HCEC 1CT (cell line): ENCODE results near the gene TTLL3.

ENCODE experiments used
- DNase-seq: peaks from one replicate; pipeline ENCODE4 v3.0.0-alpha.2; 2017

Gene TTLL3

DNA sequence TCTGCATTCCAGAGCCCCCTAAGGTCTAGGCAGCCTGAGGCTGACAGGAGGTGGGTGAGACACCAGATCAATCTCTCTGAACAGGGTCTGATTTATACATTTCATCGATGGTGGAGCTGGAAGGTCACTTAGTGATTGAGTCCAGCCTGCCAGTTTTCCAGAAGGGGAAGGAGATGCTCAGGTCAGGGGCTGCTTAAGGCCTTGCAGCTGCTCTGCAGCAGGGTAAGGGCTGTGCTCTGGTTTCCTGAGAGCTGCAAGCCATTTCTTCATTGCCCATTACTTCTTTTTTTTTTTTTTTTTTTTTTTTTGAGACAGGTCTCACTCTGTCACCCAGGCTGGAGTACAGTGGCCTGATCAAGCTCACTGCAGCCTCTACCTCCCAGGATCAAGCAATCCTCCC is 28.5 kb upstream of the TTLL3 start:
- no peak for DNase-seq

DNA sequence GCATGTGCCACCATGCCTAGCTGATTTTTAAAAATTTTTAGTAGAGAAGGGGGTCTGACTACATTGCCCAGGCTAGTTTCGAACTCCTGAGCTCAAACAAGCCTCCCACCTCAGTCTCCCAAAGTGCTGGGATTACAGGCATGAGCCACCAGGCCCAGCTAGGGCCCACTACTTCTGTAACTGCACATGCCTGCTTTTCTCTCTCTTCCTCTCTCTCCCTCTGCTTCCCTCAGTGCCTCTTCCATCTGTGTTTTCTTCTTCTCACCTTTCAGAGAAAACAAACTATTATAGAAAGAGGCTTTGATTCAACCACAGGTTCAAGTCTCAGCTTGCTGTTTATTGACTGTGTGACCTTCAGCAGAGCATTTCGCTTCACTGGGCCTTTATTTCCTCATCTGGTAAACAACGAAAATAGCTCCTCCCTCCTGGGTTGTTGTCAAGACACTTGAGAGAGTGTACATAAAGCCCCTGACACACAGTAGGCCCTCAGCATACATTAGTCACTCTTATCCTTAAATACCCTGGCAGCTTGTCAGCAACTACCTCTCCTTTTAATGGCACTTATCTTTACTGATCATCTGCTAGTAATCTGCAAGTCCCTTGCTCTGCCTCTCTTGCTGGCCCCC is 28.0 kb upstream of the TTLL3 start:
- no peak for DNase-seq

- no peak for DNase-seq
Observed at GRCh38 chr3:9782770-9783169, 27.3 kb upstream of the TTLL3 start.

- DNase-seq: no peak
Observed at GRCh38 chr3:9783954-9784353, 26.1 kb upstream of the TTLL3 start.

DNA sequence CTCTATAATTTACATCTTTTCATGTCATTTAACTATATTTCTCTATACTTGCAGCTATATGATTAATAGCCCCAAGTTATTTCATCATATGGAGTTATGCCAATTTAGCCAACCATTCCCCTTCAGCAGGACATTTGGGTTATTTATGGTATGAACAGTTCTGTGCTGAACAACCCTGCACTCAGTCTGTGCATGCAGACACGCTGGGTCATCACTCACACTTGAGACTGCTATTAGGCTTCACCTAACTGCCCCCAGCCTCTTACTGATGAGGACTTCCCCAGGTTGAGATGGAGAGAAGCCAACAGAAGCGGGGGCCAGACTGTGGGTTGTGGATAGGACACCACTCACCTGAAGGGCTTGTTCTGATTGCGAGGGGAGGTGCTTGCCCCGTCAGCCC is 25.1 kb upstream of the TTLL3 start:
- DNase-seq: no peak

- DNase-seq: no peak
Observed at GRCh38 chr3:9785602-9786001, 24.5 kb upstream of the TTLL3 start.

DNA sequence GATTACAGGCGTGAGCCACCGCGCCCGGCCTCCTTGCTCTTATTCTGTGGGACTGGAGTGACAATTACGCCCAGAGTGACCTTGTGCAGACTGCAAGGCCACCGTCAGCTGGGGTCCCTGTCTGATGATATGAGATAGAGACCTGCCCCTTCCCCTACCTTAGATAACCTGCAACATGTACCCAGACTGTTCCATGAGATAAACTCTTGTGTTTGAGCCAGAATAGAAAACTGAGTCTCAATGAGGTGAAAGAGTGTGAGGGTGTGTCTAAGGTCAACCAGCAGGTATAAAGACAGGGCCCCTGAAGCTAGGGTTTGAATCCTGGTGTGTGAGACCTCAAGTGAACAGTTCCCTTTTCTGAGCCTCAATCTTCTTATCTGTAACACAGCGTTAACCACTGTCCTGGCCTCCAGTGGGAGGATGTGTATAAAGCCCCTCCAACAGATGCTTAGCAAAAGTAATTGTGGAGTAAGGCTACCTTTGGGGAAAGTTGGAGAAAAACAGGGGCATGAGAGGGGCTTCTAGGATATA is 23.8 kb upstream of the TTLL3 start:
- DNase-seq: no peak

DNA sequence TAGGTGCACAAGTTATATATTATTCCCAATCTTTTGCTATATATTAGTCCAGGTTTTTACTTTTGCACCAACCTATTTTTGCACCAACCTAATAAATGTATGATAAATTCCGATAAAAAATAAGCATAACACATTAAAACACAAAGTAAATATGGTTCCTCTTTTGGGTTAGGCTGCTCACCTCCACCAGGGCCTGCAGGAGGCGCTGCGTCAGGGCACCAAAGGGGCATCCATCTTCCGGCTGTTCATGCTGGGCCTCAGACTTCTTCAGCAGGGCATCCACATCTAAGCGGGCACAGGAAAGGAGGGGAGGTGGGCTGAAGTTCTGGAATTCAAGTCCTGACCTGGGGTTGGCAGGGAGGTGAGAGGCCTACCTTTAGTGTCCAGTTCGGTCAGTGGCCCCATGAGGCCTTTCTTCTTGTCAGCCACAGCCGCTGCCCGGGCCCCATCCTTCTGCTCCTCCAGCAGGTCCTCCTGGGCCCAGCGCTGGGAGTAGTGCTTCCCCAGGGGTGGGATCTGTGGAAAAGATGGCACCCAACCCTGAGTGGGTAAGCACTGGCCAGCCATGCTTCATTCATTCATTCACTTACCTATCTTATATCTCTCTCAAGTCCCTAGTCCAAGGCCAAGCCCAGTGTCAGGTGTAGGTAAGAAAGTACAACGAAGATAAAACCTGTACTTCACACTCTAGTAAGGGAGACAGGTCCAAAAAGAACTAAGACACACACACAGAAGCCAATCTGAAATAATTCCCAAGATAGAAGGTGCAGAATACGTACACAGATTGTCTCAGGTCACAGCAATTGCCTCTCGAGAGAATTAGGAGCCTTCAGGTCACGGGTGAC is 23.0 kb upstream of the TTLL3 start:
- DNase-seq: no peak

DNA sequence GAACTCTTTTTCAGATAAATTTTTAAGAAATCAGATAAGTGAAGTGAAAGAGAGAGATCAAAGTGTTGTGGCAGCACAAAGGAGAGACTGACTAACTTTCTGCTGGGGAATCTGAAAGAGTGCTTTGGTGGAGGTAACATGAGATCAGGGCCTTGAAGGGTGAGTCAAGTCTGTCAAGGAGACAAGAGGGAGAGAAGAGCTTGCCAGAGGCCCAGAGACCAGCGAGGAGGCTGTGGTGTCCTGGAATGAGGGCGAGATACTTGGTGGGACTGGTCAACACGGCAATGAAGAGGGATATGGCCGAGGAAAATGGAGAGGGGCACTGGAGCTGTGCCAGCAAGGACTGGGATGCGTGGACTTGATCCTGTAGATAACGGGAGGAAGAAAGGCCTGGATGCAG is 22.3 kb upstream of the TTLL3 start:
- DNase-seq: no peak

- no peak for DNase-seq
Observed at GRCh38 chr3:9791127-9791526, 18.9 kb upstream of the TTLL3 start.

DNA sequence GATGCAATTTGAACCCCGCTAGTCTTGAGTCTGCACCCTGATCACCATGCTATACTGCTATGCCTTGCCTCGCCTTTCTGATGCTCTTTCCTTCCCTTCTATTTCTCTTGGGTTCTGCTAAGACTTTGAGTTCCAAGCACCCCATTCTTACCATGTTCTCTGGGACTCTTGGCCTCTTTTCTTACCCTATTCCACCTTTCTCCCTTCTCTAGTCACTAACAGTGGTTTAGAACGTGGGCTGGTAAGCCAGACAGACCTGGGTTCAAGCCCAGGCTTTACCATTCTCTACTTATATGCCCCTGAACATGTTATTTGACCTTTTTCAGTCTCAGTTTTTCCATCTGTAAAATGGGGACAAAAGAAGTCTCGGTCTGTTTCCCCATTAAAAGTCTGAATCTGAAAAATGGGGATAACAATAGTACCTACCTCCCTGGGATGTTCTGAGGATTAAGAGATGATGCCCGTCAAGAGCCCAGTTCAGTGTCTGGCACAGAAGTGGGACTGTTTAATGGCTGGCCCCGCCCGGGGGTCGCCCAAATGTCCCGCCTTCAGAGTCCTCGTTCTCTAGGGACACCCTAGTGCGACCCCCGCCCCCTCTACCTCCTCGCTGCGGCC is 18.2 kb upstream of the TTLL3 start:
- no peak for DNase-seq

DNA sequence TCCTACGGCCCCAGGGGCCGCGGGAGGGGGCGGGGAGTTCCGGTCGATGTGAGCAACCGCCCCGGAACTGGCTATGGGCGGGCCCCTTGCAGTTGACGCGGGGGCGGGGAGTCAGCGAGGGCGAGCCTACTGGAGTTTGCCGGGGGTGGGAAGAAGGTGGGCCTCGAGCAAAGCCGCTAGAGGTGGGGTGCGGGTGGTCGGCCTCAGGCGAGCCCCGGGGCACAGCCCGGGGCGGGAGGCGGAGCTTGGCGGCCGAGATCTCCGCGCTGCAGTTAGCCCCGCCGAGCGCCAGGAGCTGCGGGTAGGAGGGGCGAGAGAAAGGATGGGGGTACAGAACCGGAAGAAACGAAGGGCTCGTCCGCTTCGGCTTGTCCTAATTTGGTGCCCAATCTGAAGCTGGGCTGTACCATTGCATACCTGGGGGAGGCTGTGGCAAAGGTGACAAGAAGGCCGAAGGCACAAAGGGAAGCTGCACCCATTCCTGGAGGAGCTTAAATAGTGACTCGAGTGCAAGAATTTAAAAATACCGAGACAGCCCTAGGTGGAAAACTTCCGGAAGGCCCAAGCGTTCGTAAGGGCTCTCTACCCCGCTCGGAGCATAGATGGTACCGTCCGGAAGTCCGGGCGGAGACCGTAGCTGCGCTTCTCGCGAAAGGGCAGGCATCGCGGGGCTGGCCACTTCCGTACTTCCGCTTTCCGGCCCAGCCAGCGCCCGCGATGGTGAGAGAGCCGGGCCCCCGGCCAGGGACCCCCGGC is 17.5 kb upstream of the TTLL3 start, which contains the start of the genes ARPC4 and TADA3:
Gene ARPC4 (plus strand): TSS at position 678 of the 756 bp plus-strand sequence. CDS start 40 bp downstream, at position 718.
Gene TADA3 (minus strand): TSS at position 69 of the 756 bp plus-strand sequence. CDS start 1,007 bp downstream, outside the sequence.
- DNase-seq: peak; percentile 97

GRCh38 chr3:9793161-9793781 is 16.8 kb upstream of the TTLL3 start:
- peak; percentile 30 for DNase-seq

- no peak for DNase-seq
Observed at GRCh38 chr3:9794400-9794799, 15.7 kb upstream of the TTLL3 start.

- no peak for DNase-seq
Observed at GRCh38 chr3:9795207-9795606, 14.9 kb upstream of the TTLL3 start.

- DNase-seq: no peak
Observed at GRCh38 chr3:9797196-9797945, 12.7 kb upstream of the TTLL3 start.

GRCh38 chr3:9800529-9800928 is 9.5 kb upstream of the TTLL3 start:
- no peak for DNase-seq

- no peak for DNase-seq
Observed at GRCh38 chr3:9803494-9803893, 6.6 kb upstream of the TTLL3 start.

DNA sequence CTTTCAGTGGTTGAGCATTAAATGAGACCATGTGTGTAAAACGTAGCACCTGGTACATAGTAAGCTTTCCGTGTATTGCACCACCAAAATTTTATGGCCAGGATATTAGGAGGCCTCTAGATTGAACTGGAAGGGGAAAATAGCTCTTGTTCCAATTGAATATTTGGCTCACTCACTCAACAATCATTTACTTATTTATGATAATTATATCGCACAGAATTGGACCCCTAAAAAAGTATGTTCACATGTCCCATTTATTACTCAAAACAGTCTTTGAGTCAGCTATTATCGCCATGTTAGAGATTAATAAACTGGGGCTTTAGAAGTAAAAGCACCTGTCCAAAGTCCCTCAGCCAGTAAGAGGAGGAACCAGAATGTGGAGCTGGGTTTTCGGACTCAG is 5.1 kb upstream of the TTLL3 start:
- DNase-seq: no peak

DNA sequence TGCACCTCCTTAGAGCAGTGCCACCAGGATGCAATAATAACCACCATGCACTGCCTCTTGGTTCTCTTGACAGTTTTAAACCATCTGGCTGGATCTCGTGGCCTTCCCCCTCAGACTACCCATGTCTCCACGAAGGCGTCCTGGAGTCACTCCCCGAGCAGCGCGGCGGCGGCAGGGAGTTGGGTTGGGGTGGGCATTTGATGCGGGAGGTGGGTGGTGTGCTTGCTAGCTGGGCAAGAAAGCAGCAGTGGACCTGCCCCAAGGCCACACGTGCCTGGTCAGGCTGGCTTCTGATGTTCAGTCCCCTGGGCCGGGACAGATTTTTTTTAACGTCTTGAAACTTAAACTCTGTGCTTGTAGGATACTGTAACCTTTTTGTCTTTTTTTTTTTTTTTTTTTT is 3.9 kb upstream of the TTLL3 start:
- DNase-seq: no peak
